Esophagus squamous epithelium (tissue), 4 donors: ENCODE measurements around the gene MOGAT1.

Experiments used
- POLR2A ChIP-seq, 4 donors: fragments of 450-650 bp; IDR thresholded peaks; one replicate each; pipeline ENCODE4 v1.6.1; 2017; ENCODE audit warnings: antibody characterized with exemption in 4 of 4, mild to moderate bottlenecking in 4 of 4, moderate library complexity in 3 of 4
- TF ChIP-seq, protein P1 (sequence below), 6 experiments: fragments of 450-650 bp in 4 of 6; fragments of 200-600 bp in 2 of 6; sonication (generic) in 2 of 6; IDR thresholded peaks; one replicate each; pipeline ENCODE4 v1.5.1; 2016 to 2019; ENCODE audit warnings: antibody characterized with exemption in 6 of 6, mild to moderate bottlenecking in 4 of 6, moderate library complexity in 4 of 6

DNA sequence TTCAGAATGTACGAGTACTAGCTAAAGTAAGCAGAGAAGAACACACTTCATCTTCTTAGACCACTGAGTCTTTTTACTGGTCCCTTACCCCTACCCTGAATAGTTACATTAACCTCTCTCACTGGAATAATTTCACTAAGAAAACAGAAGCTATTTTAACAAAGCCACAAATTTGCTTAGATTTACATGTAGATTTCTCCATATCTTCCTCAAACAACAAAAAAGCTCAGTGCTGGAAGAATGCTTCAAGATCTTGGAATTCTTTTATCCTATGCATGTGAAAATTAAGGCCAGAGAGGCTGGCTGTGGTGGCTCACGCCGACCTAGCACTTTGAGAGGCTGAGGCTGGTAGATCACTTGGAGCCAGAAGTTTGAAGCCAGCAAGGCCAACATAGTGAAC is 35.2 kb downstream of the MOGAT1 start:
- TF ChIP-seq, protein P1, sequence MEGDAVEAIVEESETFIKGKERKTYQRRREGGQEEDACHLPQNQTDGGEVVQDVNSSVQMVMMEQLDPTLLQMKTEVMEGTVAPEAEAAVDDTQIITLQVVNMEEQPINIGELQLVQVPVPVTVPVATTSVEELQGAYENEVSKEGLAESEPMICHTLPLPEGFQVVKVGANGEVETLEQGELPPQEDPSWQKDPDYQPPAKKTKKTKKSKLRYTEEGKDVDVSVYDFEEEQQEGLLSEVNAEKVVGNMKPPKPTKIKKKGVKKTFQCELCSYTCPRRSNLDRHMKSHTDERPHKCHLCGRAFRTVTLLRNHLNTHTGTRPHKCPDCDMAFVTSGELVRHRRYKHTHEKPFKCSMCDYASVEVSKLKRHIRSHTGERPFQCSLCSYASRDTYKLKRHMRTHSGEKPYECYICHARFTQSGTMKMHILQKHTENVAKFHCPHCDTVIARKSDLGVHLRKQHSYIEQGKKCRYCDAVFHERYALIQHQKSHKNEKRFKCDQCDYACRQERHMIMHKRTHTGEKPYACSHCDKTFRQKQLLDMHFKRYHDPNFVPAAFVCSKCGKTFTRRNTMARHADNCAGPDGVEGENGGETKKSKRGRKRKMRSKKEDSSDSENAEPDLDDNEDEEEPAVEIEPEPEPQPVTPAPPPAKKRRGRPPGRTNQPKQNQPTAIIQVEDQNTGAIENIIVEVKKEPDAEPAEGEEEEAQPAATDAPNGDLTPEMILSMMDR (IDR thresholded peaks at IDR 0.05), result no peak
- TF ChIP-seq POLR2A (IDR thresholded peaks at IDR 0.05), result no peak
